Spinal cord (tissue), 10 donors: ENCODE measurements around the gene KCNE2. TPM values are rescaled to one million over a fixed set of nuclear protein-coding genes. Genes with fewer than 3 reads are reported as not detected.

ENCODE experiments used
- DNase-seq, 6 donors: peaks; one replicate each; pipeline versions ENCODE4 v3.0.0 to v3.0.0-alpha.2; 2013 to 2015; ENCODE audit warnings: low spot score in 6 of 6, low read depth in 4 of 6
- H3K27ac ChIP-seq: one replicate; pipeline ENCODE4 v1.5.1; 2013; ENCODE audit warnings: low read depth, low read length, control low read depth
- H3K27me3 ChIP-seq: one replicate; pipeline ENCODE4 v1.6.1; 2013; ENCODE audit warnings: low read length; ENCODE audit not compliant: control insufficient read depth, insufficient read depth
- H3K36me3 ChIP-seq: one replicate; pipeline ENCODE4 v1.6.1; 2013; ENCODE audit warnings: low read length; ENCODE audit not compliant: control insufficient read depth, insufficient read depth
- H3K4me1 ChIP-seq: one replicate; pipeline ENCODE4 v1.6.1; 2013; ENCODE audit warnings: low read length; ENCODE audit not compliant: control insufficient read depth, insufficient read depth
- H3K4me3 ChIP-seq: one replicate; pipeline ENCODE4 v1.5.1; 2013; ENCODE audit warnings: low read depth, low read length, control low read depth
- H3K9me3 ChIP-seq: one replicate; pipeline ENCODE4 v1.6.1; 2013; ENCODE audit warnings: low read length; ENCODE audit not compliant: control insufficient read depth, insufficient read depth
- WGBS: methylation state at CpG from one replicate; pipeline ENCODE4 v1.1.5; 2013; ENCODE audit warnings: missing lambda C conversion rate; ENCODE audit not compliant: insufficient coverage; 5-methylcytosine and 5-hydroxymethylcytosine counted together
- polyA plus RNA-seq, 2 donors: library from polyadenylated mRNA; unstranded; fragments of 120-200 nt; gene quantifications; one replicate each; pipeline ENCODE4 v1.2.1, GENCODE V29; 2013; ENCODE audit not compliant: insufficient read length in 2 of 2
- total RNA-seq, 2 donors: library from RNA; depleted of rRNA in 1 of 2; stranded (reverse); fragments of 120-200 nt in 1 of 2; fragments of >200 nt in 1 of 2; gene quantifications; one replicate each; pipeline versions ENCODE4 v1.2.3 to v1.2.4, GENCODE V29; 2013 to 2014
- donor health status: healthy.

The KCNE2 gene
- total and polyA plus RNA-seq, 4 donors = 0.30 to 1.3 (median 0.95) TPM

- WGBS = 95% methylated on average over 4 of the region's 5 CpGs
- no peak overlapping the region for H3K4me3 ChIP-seq
- H3K36me3 ChIP-seq = no peaks in the 10 kb centered on the region
- H3K4me1 ChIP-seq = peaks cover 16% of the 10 kb centered on the region
- no peaks in the 10 kb centered on the region for H3K9me3 ChIP-seq
- H3K27ac ChIP-seq = no peak overlapping the region
- H3K27me3 ChIP-seq = no peaks in the 10 kb centered on the region
- no peak for DNase-seq
Measured at GRCh38 chr21:34348890-34349519, 14.8 kb upstream of the KCNE2 start.

- Histone ChIP-seq H3K4me1 (peaks cover 3% of the 10 kb centered on the region), H3K27ac (no peak overlapping the region), H3K27me3 (no peaks in the 10 kb centered on the region), H3K36me3 (no peaks in the 10 kb centered on the region), H3K9me3 (no peaks in the 10 kb centered on the region), H3K4me3 (no peak overlapping the region)
- DNase-seq = peak; percentile 46 to 96 (median 60)
- 9% methylated on average over 6 of the region's 6 CpGs for WGBS
Measured at GRCh38 chr21:34351786-34352241, 12.0 kb upstream of the KCNE2 start.

- no peaks in the 10 kb centered on the region for H3K36me3 ChIP-seq
- H3K27ac ChIP-seq = no peak overlapping the region
- H3K4me1 ChIP-seq = peaks cover 2% of the 10 kb centered on the region
- 94% methylated on average over 4 of the region's 4 CpGs for WGBS
- no peaks in the 10 kb centered on the region for H3K9me3 ChIP-seq
- no peak for DNase-seq
- no peak overlapping the region for H3K4me3 ChIP-seq
- no peaks in the 10 kb centered on the region for H3K27me3 ChIP-seq
Measured at GRCh38 chr21:34352556-34352955, 11.2 kb upstream of the KCNE2 start.

- no peak overlapping the region for H3K4me3 ChIP-seq
- no peak for DNase-seq
- WGBS = no CpG with 5 or more reads among the region's 6 CpGs
- H3K36me3 ChIP-seq = no peaks in the 10 kb centered on the region
- H3K9me3 ChIP-seq = no peaks in the 10 kb centered on the region
- H3K27me3 ChIP-seq = no peaks in the 10 kb centered on the region
- H3K27ac ChIP-seq = no peak overlapping the region
- H3K4me1 ChIP-seq = no peaks in the 10 kb centered on the region
Measured at GRCh38 chr21:34353182-34353581, 10.6 kb upstream of the KCNE2 start.

GRCh38 chr21:34354836-34355235, 9.0 kb upstream of the KCNE2 start:
- no peaks in the 10 kb centered on the region for H3K27me3 ChIP-seq
- no peaks in the 10 kb centered on the region for H3K4me1 ChIP-seq
- no peaks in the 10 kb centered on the region for H3K36me3 ChIP-seq
- H3K9me3 ChIP-seq = no peaks in the 10 kb centered on the region
- H3K27ac ChIP-seq = no peak overlapping the region
- no peak for DNase-seq
- no peak overlapping the region for H3K4me3 ChIP-seq
- WGBS = 83% methylated on average over 2 of the region's 4 CpGs

GRCh38 chr21:34355570-34355969, 8.2 kb upstream of the KCNE2 start:
- Histone ChIP-seq H3K4me1 (no peaks in the 10 kb centered on the region), H3K9me3 (no peaks in the 10 kb centered on the region), H3K36me3 (no peaks in the 10 kb centered on the region), H3K27me3 (no peaks in the 10 kb centered on the region), H3K27ac (no peak overlapping the region), H3K4me3 (no peak overlapping the region)
- WGBS = 100% methylated on average over 5 of the region's 5 CpGs
- no peak for DNase-seq

GRCh38 chr21:34357889-34358288, 5.9 kb upstream of the KCNE2 start:
- Histone ChIP-seq H3K27ac (no peak overlapping the region), H3K4me1 (no peaks in the 10 kb centered on the region), H3K9me3 (no peaks in the 10 kb centered on the region), H3K4me3 (no peak overlapping the region), H3K36me3 (no peaks in the 10 kb centered on the region), H3K27me3 (no peaks in the 10 kb centered on the region)
- DNase-seq = no peak
- 100% methylated on average over 1 of the region's 2 CpGs for WGBS

GRCh38 chr21:34358866-34359265, 4.9 kb upstream of the KCNE2 start:
- Histone ChIP-seq H3K27me3 (no peaks in the 10 kb centered on the region), H3K4me3 (no peak overlapping the region), H3K9me3 (no peaks in the 10 kb centered on the region), H3K27ac (no peak overlapping the region), H3K4me1 (no peaks in the 10 kb centered on the region), H3K36me3 (no peaks in the 10 kb centered on the region)
- DNase-seq = no peak
- WGBS = no CpG with 5 or more reads among the region's 1 CpG

GRCh38 chr21:34360488-34361241, 3.1 kb upstream of the KCNE2 start:
- Histone ChIP-seq H3K27me3 (no peaks in the 10 kb centered on the region), H3K4me3 (no peak overlapping the region), H3K36me3 (no peaks in the 10 kb centered on the region), H3K9me3 (no peaks in the 10 kb centered on the region), H3K27ac (no peak overlapping the region), H3K4me1 (no peaks in the 10 kb centered on the region)
- WGBS = 92% methylated on average over 3 of the region's 12 CpGs
- DNase-seq = no peak

- Histone ChIP-seq H3K36me3 (no peaks in the 10 kb centered on the region), H3K4me1 (no peaks in the 10 kb centered on the region), H3K4me3 (no peak overlapping the region), H3K9me3 (no peaks in the 10 kb centered on the region), H3K27me3 (no peaks in the 10 kb centered on the region), H3K27ac (no peak overlapping the region)
- no peak for DNase-seq
- WGBS = no CpG with 5 or more reads among the region's 3 CpGs
Measured at GRCh38 chr21:34362136-34362444, 1.7 kb upstream of the KCNE2 start.
